EH (cell line): Measurements from ENCODE around the gene EHD4.

Experiments used
- DNase-seq: peaks from one replicate; pipeline ENCODE4 v3.0.0-alpha.2; 2015; ENCODE audit warnings: low read depth

Gene EHD4

GRCh38 chr15:41994772-41995475 is 22.6 kb upstream of the EHD4 start:
- no peak for DNase-seq

GRCh38 chr15:41994171-41994650 is 21.9 kb upstream of the EHD4 start:
- DNase-seq = no peak

GRCh38 chr15:41993472-41994170 is 21.3 kb upstream of the EHD4 start:
- no peak for DNase-seq

- no peak for DNase-seq
Observed at GRCh38 chr15:41992803-41993190, 20.4 kb upstream of the EHD4 start.

GRCh38 chr15:41992151-41992802 is 19.9 kb upstream of the EHD4 start:
- DNase-seq = no peak

GRCh38 chr15:41990691-41991090 is 18.3 kb upstream of the EHD4 start:
- no peak for DNase-seq

GRCh38 chr15:41990243-41990605 is 17.9 kb upstream of the EHD4 start:
- DNase-seq = no peak

GRCh38 chr15:41989573-41990242 is 17.4 kb upstream of the EHD4 start:
- DNase-seq = peak; percentile 75

GRCh38 chr15:41988896-41989572 is 16.7 kb upstream of the EHD4 start:
- no peak for DNase-seq

GRCh38 chr15:41987925-41988275 is 15.5 kb upstream of the EHD4 start:
- no peak for DNase-seq

- no peak for DNase-seq
Observed at GRCh38 chr15:41987246-41987924, 15.0 kb upstream of the EHD4 start.

- DNase-seq = no peak
Observed at GRCh38 chr15:41985236-41986160, 13.1 kb upstream of the EHD4 start.

GRCh38 chr15:41984622-41985021 is 12.3 kb upstream of the EHD4 start:
- no peak for DNase-seq

GRCh38 chr15:41983621-41984571 is 11.5 kb upstream of the EHD4 start:
- no peak for DNase-seq

GRCh38 chr15:41983221-41983620 is 10.9 kb upstream of the EHD4 start:
- no peak for DNase-seq

GRCh38 chr15:41982133-41982930 is 10.0 kb upstream of the EHD4 start:
- peak; percentile 39 for DNase-seq

- peak; percentile 33 for DNase-seq
Observed at GRCh38 chr15:41981371-41982132, 9.2 kb upstream of the EHD4 start.
